MCF 10A (cell line): ENCODE results near the gene GADL1. TPM values are rescaled to one million over a fixed set of nuclear protein-coding genes. Genes with fewer than 3 reads are reported as not detected.
A peak's percentile ranks its signal among the peaks of the same experiment; 100 is the strongest.

Source experiments
- BruUV-seq: library from RNA; stranded (reverse); fragments of 400-500 nt; replicated peaks from 2 replicates; lab custom pipeline; 2021; lab: Mats Ljungman, UMichigan
- CTCF ChIA-PET: fragments of 300-600 bp; sonication (Branson Sonifier 250); formaldehyde crosslinking; extraction: SDS; loops from one replicate; lab custom pipeline; 2021; ENCODE audit warnings: antibody characterized with exemption, inconsistent platforms; lab: Yijun Ruan, JAX
- POLR2A ChIA-PET: fragments of 300-600, 350-650 bp; sonication (Branson Sonifier 250); formaldehyde crosslinking; extraction: SDS; loops from one replicate; lab custom pipeline; 2020; ENCODE audit warnings: antibody characterized with exemption, inconsistent platforms; lab: Yijun Ruan, JAX
- DNase-seq: peaks from one replicate; pipeline ENCODE4 v3.0.0-alpha.2; 2018; ENCODE audit not compliant: unreplicated experiment
- H3K27ac Mint-ChIP-seq: one replicate; pipeline ENCODE4 v1.8.0; 2022; ENCODE audit warnings: mild to moderate bottlenecking, low read depth, mixed read lengths; ENCODE audit not compliant: unreplicated experiment
- H3K27me3 Mint-ChIP-seq: one replicate; pipeline ENCODE4 v1.8.0; 2022; ENCODE audit warnings: mixed read lengths; ENCODE audit not compliant: insufficient read depth, unreplicated experiment
- H3K36me3 Mint-ChIP-seq: one replicate; pipeline ENCODE4 v1.8.0; 2022; ENCODE audit warnings: mild to moderate bottlenecking, moderate library complexity, mixed read lengths; ENCODE audit not compliant: insufficient read depth, unreplicated experiment
- H3K4me1 Mint-ChIP-seq: one replicate; pipeline ENCODE4 v1.8.0; 2022; ENCODE audit warnings: mixed read lengths; ENCODE audit not compliant: insufficient read depth, unreplicated experiment
- H3K4me3 Mint-ChIP-seq: one replicate; pipeline ENCODE4 v1.8.0; 2022; ENCODE audit warnings: mild to moderate bottlenecking, moderate library complexity, mixed read lengths; ENCODE audit not compliant: unreplicated experiment
- H3K9me3 Mint-ChIP-seq: one replicate; pipeline ENCODE4 v1.8.0; 2022; ENCODE audit warnings: mixed read lengths; ENCODE audit not compliant: unreplicated experiment
- CTCF ChIP-seq: fragments of 200-600 bp; IDR thresholded peaks from one replicate; pipeline ENCODE4 v1.8.0; 2022; ENCODE audit warnings: antibody characterized with exemption, mild to moderate bottlenecking; ENCODE audit not compliant: unreplicated experiment
- intact Hi-C: fragments of 100-400 bp; cut with micrococcal nuclease; formaldehyde crosslinking; loops from 2 replicates; pipeline ENCODE4 v1.14.1; 2022
- total RNA-seq: library from RNA; stranded (reverse); gene quantifications from 2 replicates; pipeline ENCODE4 v1.2.3, GENCODE V29; 2022

Gene GADL1
- total RNA-seq, 1 experiment from 2014 or later: not detected

GRCh38 chr3:30908456-30909037, 14.1 kb upstream of the GADL1 start:
- CTCF ChIA-PET: interaction anchor here (0.7 kb wide), 1 partner anchor 58 kb away, joined by 3 read pairs; no protein-coding TSS in a partner anchor
- DNase-seq: no peak
- no peaks in the 10 kb centered on the region for H3K36me3 Mint-ChIP-seq
- H3K4me3 Mint-ChIP-seq: no peak overlapping the region
- no peaks in the 10 kb centered on the region for H3K9me3 Mint-ChIP-seq
- intact Hi-C loops: no loop called here
- H3K27ac Mint-ChIP-seq: no peak overlapping the region
- no peaks in the 10 kb centered on the region for H3K27me3 Mint-ChIP-seq
- BruUV-seq: no TSS peak
- POLR2A ChIA-PET: no interaction called here
- no peak for TF ChIP-seq CTCF
- no peaks in the 10 kb centered on the region for H3K4me1 Mint-ChIP-seq

- H3K36me3 Mint-ChIP-seq: peaks cover 5% of the 10 kb centered on the region
- POLR2A ChIA-PET: no interaction called here
- no peak overlapping the region for H3K27ac Mint-ChIP-seq
- no peak for DNase-seq
- H3K27me3 Mint-ChIP-seq: no peaks in the 10 kb centered on the region
- TF ChIP-seq CTCF: no peak
- H3K4me1 Mint-ChIP-seq: no peaks in the 10 kb centered on the region
- H3K4me3 Mint-ChIP-seq: no peak overlapping the region
- CTCF ChIA-PET: interaction anchor here (1.0 kb wide), 1 partner anchor 37 kb away, joined by 3 read pairs; no protein-coding TSS in a partner anchor
- H3K9me3 Mint-ChIP-seq: no peaks in the 10 kb centered on the region
- no TSS peak for BruUV-seq
- intact Hi-C loops: no loop called here
Measured at GRCh38 chr3:30904996-30905395, 10.5 kb upstream of the GADL1 start.

DNA sequence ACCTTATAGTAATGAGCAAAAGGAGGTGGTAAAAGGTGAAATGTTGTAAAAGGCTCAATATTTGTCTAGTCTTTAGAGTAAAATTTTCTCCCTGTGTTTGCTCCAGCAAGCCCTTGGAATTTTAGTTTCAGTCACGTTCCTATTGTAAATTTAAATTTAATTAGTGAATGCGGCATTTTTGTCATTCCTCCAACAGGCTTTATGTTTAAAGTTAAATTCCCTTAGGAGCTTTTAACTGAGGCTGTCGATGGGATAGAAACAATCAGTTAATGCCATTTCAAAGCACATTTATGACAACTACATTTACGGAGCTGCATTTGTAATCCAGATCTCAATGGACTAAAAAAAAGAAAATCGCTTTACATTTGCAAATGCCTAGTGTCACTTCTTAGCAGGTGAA, 868 bp upstream of the GADL1 start:
- intact Hi-C loops: no loop called here
- no peak for TF ChIP-seq CTCF
- no peak overlapping the region for H3K4me3 Mint-ChIP-seq
- no peak overlapping the region for H3K27ac Mint-ChIP-seq
- H3K36me3 Mint-ChIP-seq: no peaks in the 10 kb centered on the region
- CTCF ChIA-PET: interaction anchor here (1.4 kb wide), 1 partner anchor 126 kb away, joined by 3 read pairs; no protein-coding TSS in a partner anchor
- POLR2A ChIA-PET: no interaction called here
- no peak for DNase-seq
- H3K27me3 Mint-ChIP-seq: peaks cover 11% of the 10 kb centered on the region
- no peaks in the 10 kb centered on the region for H3K9me3 Mint-ChIP-seq
- no TSS peak for BruUV-seq
- H3K4me1 Mint-ChIP-seq: no peaks in the 10 kb centered on the region

GRCh38 chr3:30893678-30894325, 659 bp downstream of the GADL1 start:
- Mint-ChIP-seq H3K4me3 (peak overlapping the region; percentile 71), H3K36me3 (no peaks in the 10 kb centered on the region), H3K9me3 (no peaks in the 10 kb centered on the region), H3K27me3 (peaks cover 11% of the 10 kb centered on the region), H3K4me1 (no peaks in the 10 kb centered on the region), H3K27ac (no peak overlapping the region)
- POLR2A ChIA-PET: no interaction called here
- no TSS peak for BruUV-seq
- intact Hi-C loops: no loop called here
- DNase-seq: no peak
- CTCF ChIA-PET: interaction anchor here (0.5 to 1.4 kb wide), 2 partner anchors 124 to 1976 kb away, joined by 3 read pairs; no protein-coding TSS in a partner anchor
- no peak for TF ChIP-seq CTCF
